Fibroblast of skin of back (primary cell): Measurements from ENCODE around the gene ADAMTS3.

Experiments
- DNase-seq: peaks from one replicate; pipeline ENCODE4 v3.0.0-alpha.2; 2013

ADAMTS3 gene

DNA sequence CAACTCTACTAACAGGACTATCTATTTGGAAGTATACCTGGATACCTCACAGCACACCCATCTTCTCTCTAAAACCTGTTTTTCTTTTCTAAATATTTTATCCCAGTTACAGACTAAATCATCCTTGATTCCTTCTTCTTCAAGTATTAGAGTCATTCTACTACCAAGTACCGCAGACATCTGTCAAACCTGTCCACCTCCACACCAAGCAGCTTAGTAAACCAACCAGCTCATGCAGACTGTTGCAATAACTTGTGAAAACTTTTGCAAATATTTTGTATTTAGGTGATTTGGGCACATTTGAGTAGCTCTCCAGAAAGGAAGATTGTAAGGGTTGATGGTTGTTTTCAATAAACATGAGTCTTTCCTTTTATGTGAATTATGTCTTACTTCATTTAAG is 238.6 kb downstream of the ADAMTS3 start:
- no peak for DNase-seq

DNA sequence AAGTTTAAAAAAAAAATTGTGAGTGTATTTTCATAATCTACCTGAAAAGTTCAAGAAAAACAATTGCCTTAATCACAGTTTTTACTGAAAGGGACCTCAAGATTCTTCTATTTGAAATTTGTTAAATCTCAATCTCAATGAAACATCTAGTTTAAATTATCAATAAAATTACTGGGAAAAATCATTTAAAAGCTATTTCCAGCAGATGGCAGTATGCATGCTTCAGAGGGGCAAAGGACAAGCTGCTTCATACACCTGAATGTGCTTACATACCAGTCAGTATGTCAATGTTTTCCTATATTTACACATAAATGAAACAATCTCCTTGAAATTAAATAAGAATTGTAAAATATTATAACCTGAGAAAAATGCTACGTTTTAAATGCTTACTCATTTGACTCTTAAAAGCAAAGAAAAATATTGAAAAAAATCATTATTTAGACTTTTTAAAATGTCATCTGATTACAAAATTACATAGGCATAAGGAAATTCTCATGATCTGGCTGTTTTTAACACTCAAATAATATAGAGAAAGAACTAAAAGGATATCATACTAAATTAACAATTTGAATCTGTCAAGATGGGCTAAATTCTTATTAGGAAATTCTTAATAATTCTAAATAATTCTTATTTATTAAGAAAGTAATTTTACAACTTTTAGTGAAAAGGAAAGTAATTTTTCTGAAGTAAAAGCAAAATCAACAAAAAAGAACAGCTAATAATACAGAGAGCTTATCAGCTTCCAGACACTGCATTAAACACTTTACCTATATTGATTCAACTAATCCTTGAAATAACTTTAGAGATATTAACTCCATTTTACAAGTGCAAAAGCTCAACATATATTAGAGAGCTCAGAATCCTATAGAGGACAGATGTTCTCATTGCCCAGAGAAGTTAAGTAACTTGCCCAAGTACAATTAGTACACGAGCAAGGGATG is 242.1 kb downstream of the ADAMTS3 start:
- DNase-seq: peak; percentile 38

DNA sequence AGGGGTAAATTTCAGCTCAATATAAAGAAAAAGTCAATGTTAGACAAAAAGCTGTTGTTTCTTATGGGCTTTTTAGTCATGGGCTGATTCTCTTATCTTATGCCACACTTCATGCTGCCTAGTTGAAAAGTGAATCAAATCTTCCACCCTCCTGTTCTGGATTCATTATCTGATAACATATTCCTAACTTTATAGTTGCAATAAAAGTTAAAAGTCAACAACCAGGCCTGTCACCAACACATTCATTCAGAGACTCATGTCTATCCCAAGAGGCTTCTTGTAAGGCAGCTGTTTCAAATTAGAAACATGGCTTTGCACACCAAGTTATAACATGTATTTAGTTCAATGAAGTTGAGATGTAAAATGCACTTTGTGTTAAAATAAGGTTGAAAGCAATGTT is 243.8 kb downstream of the ADAMTS3 start:
- DNase-seq: no peak

DNA sequence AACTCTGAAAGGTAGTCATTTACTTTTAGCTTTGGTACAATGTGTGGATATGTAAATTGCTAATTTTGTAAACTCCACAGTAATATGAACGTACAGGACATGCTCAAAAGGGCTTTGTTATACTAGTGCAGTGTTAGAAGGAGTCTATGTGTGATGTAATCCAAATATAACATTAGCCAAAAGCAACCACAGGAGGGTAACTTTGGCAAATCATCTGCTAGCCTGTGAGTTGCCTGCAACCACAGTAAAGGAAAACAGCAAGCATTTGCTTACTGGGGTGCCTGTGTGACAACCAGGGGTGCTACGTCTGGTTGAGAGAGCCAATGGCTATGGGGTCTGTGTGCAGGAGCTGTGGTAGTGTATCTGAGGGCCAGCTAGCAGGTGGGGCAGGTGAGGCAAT is 245.8 kb downstream of the ADAMTS3 start:
- no peak for DNase-seq

DNA sequence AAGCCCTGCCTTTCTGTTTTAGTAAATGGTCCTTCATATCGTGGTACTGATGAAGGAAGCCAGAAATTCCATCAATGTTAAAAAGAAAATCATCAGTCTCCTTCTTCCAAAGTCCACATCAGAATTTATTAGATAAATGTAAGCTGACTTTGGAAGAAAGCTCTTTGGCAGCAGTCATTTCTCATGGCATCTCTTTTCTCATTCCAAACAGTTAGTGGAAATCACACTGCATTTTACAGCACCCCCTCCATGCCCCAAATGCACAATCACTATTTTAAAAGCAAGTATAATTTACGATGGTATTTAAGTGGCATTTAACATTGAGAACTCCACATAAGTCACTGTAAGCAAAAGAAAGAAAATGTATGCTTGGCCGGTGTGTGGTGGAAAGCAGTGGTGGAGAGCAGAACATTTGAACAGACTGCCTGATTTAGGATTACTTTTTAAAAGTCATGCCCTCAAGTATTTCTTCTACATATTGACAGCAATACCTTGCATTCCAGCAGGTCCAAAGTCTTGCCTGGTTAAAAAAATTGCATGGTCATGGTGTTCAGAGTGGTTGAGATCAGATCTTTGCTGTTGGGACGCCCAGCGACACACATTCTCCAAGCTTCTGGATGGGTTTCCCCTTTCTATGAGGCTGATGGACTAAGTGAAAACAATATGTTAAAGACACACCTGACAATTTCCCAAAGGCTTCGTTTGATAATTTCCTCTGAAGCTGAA is 248.6 kb downstream of the ADAMTS3 start:
- DNase-seq: no peak

DNA sequence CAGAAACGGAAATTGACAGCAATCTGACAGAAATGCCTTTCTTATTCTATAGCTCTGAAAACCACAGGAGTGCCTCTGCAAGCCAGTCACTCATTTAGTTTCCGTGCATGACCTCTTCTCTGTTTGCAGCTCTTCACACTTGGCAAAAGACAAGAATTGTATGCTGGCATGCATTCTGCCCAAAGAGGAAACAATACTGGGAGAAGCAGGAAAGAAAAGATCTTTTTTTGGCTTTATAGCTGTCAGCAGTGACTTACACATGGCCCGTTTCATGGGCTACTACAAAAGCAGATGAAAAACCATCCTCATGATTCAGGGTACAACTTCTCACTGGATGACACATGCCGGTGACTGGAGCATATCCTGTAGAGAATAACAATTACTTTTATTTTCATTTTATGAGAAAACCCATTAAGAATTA is 249.4 kb downstream of the ADAMTS3 start:
- peak; percentile 82 for DNase-seq

DNA sequence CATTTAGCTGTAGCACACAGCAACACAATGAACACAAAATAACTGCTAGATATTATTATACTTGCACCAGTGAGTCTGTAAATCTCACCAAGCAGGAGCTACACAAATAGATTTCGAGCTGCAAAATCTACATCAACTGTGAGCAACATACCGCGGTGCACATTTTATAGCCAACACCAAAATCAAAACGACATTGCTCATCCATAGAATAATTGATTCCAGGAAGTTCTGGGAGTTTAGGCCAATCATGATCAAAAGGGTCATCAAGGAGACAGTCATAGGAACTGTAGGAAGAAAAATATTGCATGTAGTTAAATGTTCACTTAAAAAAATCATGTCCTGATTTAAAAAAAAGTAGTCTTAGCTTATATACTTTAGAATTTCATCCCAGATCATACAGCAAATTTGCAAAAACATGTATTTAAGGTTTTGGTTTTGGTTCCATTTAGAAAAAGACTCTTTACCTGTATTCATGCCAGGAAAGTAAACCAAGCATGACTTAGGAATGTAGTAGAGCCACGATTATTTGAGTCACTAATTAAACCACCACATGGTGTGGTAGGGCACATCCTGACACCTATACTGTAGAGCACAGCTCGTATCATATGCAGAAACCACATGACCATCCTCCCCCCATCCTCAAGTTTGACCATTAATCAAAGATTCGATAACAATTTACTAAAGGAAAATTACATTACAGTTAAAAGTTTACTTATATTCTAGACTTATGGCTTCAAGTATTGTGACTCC is 250.4 kb downstream of the ADAMTS3 start:
- DNase-seq: peak; percentile 23

DNA sequence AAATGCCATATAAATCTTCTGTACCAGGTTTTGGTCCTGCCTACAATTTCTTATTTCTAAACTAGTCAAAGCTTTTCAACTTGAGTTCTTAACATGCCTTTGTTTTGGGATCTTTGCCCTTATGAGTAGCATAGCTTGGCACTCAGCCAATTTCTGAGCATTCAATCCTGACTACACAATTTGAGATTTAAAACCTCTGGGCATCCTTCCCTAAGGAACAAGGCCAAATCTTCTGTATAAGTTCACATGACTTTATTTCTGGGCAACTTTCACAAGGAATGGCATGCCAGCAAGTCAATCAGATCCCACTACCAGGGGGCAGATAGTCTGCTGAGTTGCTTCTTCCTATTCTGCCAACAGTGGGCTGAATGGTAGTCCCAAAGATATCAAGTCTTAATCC is 254.2 kb downstream of the ADAMTS3 start:
- peak; percentile 74 for DNase-seq

DNA sequence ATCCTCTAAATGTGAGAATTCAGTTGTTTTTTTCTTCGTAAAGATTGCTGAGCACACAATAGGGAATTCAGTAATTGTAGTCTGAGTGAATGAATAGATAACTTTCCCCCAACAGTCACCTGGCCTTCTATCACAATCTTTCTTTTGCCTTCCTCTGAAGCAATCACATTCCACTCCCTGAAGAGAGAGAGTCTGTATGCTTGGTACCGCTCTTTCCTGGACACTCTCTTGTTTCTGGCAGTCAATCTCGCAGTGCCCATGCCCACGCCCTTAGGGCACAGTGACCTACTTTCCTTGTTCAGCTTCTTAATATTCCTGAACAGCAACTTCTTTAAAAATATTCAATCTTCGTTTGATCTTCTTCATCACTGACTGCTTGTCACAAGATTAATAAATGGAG is 255.9 kb downstream of the ADAMTS3 start:
- no peak for DNase-seq

DNA sequence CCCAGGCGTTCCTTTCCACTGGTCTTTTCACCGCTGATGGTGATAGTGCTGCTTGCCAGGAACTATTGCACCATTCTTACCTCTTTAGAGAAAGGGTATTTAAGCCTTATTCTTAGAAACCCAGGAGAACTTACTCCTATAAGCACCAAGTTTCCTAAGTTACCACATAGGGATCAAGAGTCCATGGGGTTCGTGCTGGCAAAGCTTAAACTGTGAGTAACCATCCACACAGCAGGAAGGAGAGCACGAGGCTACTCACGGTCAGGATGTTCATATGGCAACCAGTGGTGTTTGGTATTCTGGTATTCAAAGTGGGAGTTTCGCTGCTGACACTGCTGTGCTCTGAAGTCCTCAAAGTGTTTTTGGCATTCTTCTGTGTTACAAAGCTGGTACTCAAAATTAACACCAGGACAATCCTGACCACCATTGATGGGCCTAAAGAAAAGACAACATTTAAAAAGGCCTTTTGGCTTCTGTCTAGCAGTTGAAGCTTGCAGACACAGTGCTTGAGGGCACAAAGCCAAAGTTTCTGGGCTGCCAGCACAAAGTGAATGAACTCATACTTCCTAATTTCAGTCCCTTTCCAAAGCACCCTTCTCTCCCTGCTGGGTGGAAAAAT is 256.9 kb downstream of the ADAMTS3 start:
- DNase-seq: peak; percentile 92

DNA sequence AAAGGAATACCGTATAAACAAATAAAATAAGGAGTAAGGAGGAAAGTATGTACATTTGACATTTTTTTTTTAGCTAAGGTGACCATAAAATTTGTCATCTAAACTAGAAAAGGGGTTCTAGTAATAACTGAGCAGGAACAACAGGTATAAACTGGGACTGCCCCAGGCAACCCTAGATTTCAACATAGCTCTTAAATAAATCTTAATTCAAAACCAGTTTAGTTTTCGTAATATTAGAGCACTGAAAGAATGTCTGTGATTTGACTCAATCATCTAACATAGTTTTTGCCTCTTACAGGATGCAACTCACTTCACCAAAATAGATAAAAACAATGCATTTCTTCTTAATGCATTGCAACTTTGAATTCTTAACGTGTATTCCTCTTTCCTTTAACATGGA is 257.7 kb downstream of the ADAMTS3 start:
- DNase-seq: no peak

DNA sequence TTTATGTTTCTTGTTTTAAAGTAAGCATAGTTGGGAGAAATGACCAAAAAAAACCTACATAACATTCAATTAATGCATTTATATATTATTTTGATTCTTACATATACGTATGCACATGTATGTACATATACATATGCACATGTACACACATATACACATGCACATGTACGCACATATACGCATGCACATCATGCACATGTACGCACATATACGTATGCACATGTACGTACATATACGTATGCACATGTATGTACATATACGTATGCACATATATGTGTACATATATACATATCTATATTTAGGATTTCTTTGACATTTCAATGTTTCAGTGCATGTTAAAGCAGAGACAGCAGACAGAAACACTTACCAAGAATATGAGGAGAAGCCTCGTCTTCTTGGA is 263.4 kb downstream of the ADAMTS3 start:
- no peak for DNase-seq

DNA sequence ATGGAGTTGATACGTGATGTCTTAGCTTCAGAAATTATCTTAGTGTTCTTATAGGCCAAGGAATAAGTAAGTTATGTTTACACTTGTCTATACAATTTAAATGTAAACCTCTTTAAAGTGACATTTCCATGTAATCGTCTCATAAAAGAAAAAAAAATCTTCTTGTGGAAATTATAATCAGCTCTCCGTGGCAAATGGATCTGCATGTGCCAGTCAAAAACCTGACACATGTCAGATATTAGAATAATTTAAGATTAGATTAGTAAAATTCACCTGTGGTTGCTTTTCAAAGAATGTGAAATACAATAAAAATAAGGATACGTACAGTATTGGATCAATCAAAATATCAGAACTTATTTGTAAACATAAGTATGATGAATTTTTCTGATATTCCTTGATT is 263.9 kb downstream of the ADAMTS3 start:
- no peak for DNase-seq

DNA sequence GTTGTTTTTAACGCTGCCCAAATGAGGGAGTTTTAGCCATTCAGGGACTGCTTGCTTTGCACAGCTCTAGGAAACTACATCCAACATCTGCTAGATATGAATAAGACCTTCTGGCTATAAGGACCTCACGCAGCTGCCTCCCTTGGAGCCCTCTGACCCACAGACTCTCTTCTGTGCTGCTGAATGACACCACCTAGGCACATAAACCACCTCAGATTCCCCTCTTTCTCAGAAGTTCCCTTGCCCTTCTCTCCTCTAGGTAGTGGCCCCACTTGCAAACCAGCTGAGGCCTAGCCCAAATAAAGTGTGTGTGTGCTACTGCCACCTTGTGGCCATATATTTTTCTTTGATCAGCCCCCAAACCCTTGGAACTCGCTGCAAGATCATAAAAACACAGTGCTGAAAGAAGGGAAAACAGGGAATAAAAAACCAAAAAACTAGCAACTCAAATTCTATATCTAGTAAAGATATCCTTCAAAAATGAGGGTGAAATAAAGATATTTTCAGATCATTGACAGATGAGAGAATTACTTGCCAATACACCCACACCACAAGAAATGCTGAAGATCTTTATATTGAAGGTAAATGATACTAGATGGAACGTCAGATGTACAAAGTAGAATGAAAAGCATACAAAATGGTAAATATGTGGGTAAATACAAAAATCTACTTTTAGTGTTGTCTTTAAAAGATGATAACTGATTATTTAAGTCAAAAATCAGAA is 265.9 kb downstream of the ADAMTS3 start:
- peak; percentile 37 for DNase-seq

DNA sequence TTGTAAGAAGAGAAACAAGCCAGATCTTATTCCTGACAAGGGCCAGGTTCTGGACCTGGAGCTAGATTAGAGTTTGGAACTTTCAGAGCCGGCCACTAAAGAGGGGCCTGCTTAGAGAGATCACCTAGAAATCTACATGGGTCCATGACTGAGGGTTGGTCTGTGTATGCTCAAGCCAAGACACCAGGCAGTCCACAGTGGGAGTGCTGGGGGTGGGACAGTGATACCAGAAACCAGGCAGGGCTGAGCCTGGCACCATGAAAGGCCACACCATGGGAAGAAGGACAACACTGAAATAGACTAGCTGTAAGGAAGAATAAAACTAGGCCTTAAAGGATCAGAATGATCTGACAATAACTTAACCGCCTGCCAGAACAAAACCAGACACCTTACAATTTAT is 267.3 kb downstream of the ADAMTS3 start:
- no peak for DNase-seq

DNA sequence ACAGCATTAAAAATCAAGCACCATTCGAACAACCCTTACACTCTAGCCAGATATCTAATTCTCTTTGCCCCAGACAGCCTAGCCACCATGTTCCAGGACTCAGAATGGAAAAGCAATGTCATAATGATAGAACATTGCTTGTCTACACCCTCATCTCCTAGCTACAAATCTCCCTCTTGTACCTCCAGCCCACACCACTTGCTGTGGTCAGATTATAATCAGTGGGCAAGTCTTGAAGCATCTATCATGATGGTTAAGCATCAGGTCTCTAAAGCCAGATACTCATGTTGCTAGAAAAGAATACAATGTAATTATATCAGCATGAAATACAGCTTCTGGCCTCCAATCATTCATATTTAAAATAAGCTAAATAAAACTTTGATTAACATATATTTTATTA is 268.9 kb downstream of the ADAMTS3 start:
- no peak for DNase-seq

DNA sequence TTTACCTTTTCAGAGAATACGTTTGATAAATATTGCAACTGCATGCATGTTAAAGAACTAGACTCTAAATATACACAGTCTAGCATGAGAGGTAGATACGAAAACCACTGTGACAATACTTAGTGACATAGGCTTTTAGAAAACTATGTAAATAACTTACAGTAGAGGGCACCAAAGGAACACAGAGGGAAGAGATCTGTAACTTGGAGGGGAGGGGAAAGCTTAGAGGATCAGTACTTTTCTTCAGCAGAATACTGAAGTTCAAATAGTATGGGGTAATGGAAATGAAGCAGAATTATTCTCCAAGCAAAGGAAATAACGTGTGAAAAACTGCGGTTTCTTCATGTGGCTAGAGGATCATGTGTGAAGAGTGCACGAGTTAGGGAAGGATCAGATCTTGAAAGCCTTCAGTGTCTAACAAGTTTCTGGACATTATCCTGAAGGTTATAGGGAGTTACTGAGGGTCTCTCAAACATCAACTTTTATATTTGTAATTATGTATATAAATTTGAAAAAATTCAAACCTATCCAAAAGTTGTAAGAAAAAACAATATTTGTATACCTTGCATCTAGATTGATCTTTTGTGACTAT is 273.0 kb downstream of the ADAMTS3 start:
- DNase-seq: peak; percentile 64

DNA sequence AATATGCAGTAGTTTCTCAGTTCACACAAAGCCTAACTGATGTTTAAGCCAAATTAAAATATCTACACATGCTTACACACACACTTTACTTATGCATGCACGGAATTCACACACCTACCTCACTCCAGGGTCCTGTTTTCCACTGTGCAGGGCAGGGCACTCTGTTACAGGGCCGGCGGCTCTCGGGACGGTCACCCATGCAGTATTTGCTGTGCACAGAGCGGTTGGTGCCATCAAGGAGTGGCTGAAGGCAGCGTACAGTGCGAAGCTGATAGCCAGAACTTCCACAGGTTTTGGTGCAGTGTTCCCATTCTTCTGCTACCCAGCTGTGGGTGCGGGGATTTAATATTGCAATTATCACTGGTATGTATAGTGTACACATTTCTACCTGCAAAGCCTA is 278.3 kb downstream of the ADAMTS3 start:
- no peak for DNase-seq

DNA sequence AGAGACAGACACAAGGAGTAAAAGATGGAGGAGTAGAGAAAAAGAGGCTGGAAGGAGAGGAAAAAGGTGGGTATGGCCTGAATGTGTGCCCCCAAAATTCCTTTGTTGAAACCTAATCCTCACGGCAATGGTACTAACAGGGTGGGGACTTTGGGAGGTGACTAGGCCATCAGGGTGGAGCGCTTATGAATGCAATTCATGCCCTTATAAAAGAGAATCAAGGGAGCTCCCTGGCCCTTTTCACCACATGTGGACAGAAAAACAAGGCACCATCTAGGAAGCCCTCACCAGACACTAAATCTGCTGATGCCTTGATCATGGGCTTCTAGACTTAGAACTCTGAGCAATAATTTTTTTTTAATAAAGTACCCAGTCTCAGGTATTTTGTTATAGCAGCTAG is 282.1 kb downstream of the ADAMTS3 start:
- DNase-seq: no peak

DNA sequence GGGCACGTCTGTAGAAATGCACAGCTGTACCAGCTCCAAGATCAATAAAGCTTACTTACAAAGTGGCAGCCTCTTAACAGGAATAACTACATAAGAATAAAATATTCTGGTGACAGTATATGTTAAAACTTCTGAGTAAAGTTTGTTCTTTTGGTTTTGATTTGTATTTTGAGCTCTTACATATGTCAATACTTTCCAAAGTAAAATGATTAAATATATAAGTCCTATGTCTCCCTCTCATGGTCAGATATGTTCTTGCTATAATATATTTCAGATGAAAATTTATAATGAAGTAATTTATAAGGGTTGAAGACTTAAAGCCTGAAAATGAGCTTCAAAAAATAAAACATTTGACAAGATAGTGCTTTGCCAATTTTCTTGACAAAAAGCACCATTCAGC is 282.8 kb downstream of the ADAMTS3 start:
- DNase-seq: peak; percentile 15

DNA sequence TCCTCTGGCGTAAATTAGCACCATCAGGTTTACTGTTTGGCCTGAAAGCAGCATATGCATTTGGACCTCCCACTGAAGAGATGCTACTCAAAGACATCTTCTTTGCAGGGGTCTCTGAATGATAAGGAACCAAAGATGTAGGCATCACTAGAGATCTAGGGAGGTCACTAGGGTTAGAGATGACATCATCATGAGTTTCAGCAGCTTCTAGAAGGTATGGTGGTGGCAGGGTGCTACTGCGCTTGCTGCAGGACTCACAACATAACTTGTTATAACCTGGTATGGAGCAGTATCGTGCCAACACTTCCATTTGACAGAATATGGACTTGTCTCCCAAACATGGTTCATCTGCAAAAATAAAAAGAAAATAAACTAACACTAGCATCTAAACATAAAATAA is 285.7 kb downstream of the ADAMTS3 start:
- no peak for DNase-seq

DNA sequence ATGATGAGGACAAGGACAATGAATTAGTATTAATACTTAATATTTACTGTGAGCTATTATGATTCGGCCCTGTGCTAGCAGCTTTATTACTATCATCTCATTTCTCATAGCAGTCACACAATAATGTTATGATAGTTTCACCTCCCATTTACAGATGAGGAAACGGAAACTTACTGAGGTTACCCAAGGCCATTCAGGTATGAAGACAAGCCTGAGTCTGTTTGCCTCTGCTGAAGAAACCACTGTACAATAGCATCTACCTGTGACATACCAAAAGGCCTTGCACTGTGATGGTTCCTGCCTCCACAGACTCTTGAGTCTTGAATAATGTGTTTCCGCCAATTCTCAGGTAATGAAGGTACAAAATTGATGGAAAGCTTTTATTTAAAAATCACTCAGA is 288.8 kb downstream of the ADAMTS3 start:
- no peak for DNase-seq
